MM.1S (cell line): ENCODE data around the gene AHCYL2.
"Not testable (repeated sequence)": the region's sequence is repeated elsewhere in the genome, so short reads cannot be mapped to it uniquely, and the experiment has no call there.

Source experiments
- CTCF ChIP-seq: fragments of 300-600 bp; sonication (generic); IDR thresholded peaks from 2 replicates; pipeline ENCODE4 v1.5.1; 2016; ENCODE audit warnings: antibody characterized with exemption, low read length, mixed read lengths
- EZH2 ChIP-seq: fragments of 300-600 bp; sonication (generic); optimal IDR thresholded peaks from 2 replicates; pipeline ENCODE3; 2017; ENCODE audit warnings: low read depth, mild to moderate bottlenecking, antibody characterized with exemption, low read length, mixed read lengths
- EZH2phosphoT487 ChIP-seq: fragments of 300-600 bp; sonication (generic); IDR thresholded peaks from 2 replicates; pipeline ENCODE4 v1.6.1; 2018; ENCODE audit warnings: antibody characterized with exemption, low read length

- not testable (repeated sequence) for TF ChIP-seq CTCF, EZH2, EZH2phosphoT487
Measured at GRCh38 chr7:129215691-129216090, 9.1 kb upstream of the AHCYL2 start.
